Testis (tissue), 3 donors: ENCODE results near the gene SH3GL3. TPM values are rescaled to one million over a fixed set of nuclear protein-coding genes. Genes with fewer than 3 reads are reported as not detected.

ENCODE experiments used
- DNase-seq: peaks from one replicate; pipeline ENCODE4 v3.0.0-alpha.2; 2019
- H3K27ac ChIP-seq, 2 donors: fragments of 200-600 bp; sonication (generic); one replicate each; pipeline ENCODE4 v1.5.1; 2019
- H3K27me3 ChIP-seq: fragments of 200-600 bp; sonication (generic); one replicate; pipeline ENCODE4 v1.5.1; 2019
- H3K36me3 ChIP-seq: fragments of 200-600 bp; sonication (generic); one replicate; pipeline ENCODE4 v1.5.1; 2017; ENCODE audit warnings: low read depth; ENCODE audit errors: missing control alignments
- H3K4me1 ChIP-seq: fragments of 200-600 bp; sonication (generic); one replicate; pipeline ENCODE4 v1.5.1; 2019
- H3K4me3 ChIP-seq, 2 donors: fragments of 200-600 bp; sonication (generic); one replicate each; pipeline ENCODE4 v1.5.1; 2017 to 2019
- H3K9me3 ChIP-seq: fragments of 200-600 bp; sonication (generic); one replicate; pipeline ENCODE4 v1.5.1; 2017
- CTCF ChIP-seq, 3 experiments: fragments of 450-650 bp in 2 of 3; fragments of 200-600 bp in 1 of 3; sonication (generic) in 1 of 3; IDR thresholded peaks; one replicate each; pipeline ENCODE4 v1.5.1; 2016 to 2019; ENCODE audit warnings: antibody characterized with exemption in 3 of 3, mild to moderate bottlenecking in 2 of 3, moderate library complexity in 1 of 3
- POLR2A ChIP-seq: fragments of 450-650 bp; IDR thresholded peaks from one replicate; pipeline ENCODE4 v1.6.1; 2017; ENCODE audit warnings: antibody characterized with exemption, mild to moderate bottlenecking, moderate library complexity
- WGBS, 2 donors: methylation state at CpG; one replicate each; pipeline ENCODE4 v1.1.5; 2018; 5-methylcytosine and 5-hydroxymethylcytosine counted together
- intact Hi-C: fragments of 100-400 bp; cut with DNase I; formaldehyde crosslinking; loops from one replicate; pipeline ENCODE4 v1.15.1; 2023; ENCODE audit warnings: low total_unique reads
- polyA plus RNA-seq: library from polyadenylated mRNA; stranded (reverse); fragments of 350-450 nt; fragmentation: Illumina TruSeq; extraction: RNeasy Lipid Tissue Mini Kit (QIAGEN cat#74804); gene quantifications from one replicate; pipeline ENCODE4 v1.2.3, GENCODE V29; 2014; ENCODE audit warnings: low read depth, low replicate concordance; ENCODE audit not compliant: insufficient read depth
- total RNA-seq, 2 donors: library from RNA; depleted of rRNA; stranded (reverse); fragments of >200 nt; gene quantifications; one replicate each; pipeline ENCODE4 v1.2.3, GENCODE V29; 2016

The SH3GL3 gene
- total and polyA plus RNA-seq, 3 donors from 2014 or later = 36.3 to 135 (median 112) TPM

- intact Hi-C loops = no loop called here
- no peak for DNase-seq
- H3K4me3 ChIP-seq = no peak overlapping the region
Measured at GRCh38 chr15:83549623-83550022, 102.5 kb downstream of the SH3GL3 start.

DNA sequence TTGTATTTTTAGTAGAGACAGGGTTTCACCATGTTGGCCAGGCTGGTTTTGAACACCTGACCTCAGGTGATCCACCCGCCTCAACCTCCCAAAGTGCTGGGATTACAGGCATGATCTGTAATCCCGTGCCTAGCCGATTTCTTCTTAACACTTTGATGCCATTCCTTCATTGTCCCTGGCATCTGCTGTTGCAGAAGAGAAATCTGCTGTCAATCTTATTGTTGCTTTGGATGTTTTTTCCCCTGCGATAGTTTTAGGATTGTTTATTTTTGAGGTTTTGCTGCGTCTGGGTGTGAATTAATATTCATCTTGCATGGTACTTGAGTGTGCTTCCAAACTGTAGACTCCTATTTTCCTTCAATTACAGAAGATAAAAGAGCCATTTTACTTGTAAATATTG lies 107.4 kb downstream of the SH3GL3 start:
- no peak for DNase-seq
- Histone ChIP-seq H3K9me3 (no peaks in the 10 kb centered on the region), H3K27ac (no peak overlapping the region), H3K27me3 (no peaks in the 10 kb centered on the region), H3K4me3 (no peak overlapping the region), H3K4me1 (no peaks in the 10 kb centered on the region), H3K36me3 (no peaks in the 10 kb centered on the region)
- intact Hi-C loops = no loop called here
- TF ChIP-seq POLR2A (no peak), CTCF (IDR thresholded peaks at IDR 0.05) (no peak)
- WGBS, 2 donors = 91 to 98% methylated on average over 5 of the region's 5 CpGs

More at GRCh38 chr15:83549623-83550022, 102.5 kb downstream of the SH3GL3 start:
- Histone ChIP-seq H3K27me3 (no peaks in the 10 kb centered on the region), H3K9me3 (no peaks in the 10 kb centered on the region), H3K4me1 (no peaks in the 10 kb centered on the region), H3K36me3 (no peaks in the 10 kb centered on the region), H3K27ac (no peak overlapping the region)
- TF ChIP-seq CTCF (IDR thresholded peaks at IDR 0.05) (no peak), POLR2A (no peak)
- 72 to 81% methylated on average over 1 of the region's 1 CpG for WGBS, 2 donors

DNA sequence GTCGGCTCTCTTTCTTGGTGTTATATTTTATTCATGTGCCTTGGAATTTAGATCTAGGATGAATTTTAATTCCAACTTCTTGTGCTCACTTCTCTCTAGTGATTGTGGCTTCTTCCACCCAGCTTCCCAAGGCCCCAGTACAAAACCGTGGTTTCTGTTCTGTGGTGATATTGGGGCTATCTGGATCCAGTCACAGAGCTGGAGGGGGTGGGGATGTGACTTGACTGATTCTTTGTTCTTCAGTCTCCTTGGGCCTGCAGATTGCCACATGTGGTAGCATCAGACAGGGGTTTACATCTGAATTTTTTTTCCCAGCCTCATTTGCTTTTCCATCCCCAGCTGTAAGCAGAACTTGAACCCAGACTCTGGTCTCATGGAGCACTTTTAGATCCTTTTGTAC lies 108.2 kb downstream of the SH3GL3 start:
- H3K27me3 ChIP-seq = no peaks in the 10 kb centered on the region
- H3K9me3 ChIP-seq = no peaks in the 10 kb centered on the region
- no peaks in the 10 kb centered on the region for H3K36me3 ChIP-seq
- 88 to 91% methylated on average over 2 of the region's 2 CpGs for WGBS, 2 donors
- no peak overlapping the region for H3K27ac ChIP-seq
- no peak for DNase-seq
- intact Hi-C loops = no loop called here
- no peak overlapping the region for H3K4me3 ChIP-seq
- TF ChIP-seq CTCF (IDR thresholded peaks at IDR 0.05) (no peak), POLR2A (no peak)
- no peaks in the 10 kb centered on the region for H3K4me1 ChIP-seq

GRCh38 chr15:83556068-83556467 lies 108.9 kb downstream of the SH3GL3 start:
- DNase-seq = no peak
- Histone ChIP-seq H3K27me3 (no peaks in the 10 kb centered on the region), H3K27ac (no peak overlapping the region), H3K36me3 (no peaks in the 10 kb centered on the region), H3K4me1 (no peaks in the 10 kb centered on the region), H3K9me3 (no peaks in the 10 kb centered on the region), H3K4me3 (no peak overlapping the region)
- TF ChIP-seq POLR2A (no peak), CTCF (IDR thresholded peaks at IDR 0.05) (no peak)
- intact Hi-C loops = no loop called here
- WGBS, 2 donors = 43 to 48% methylated on average over 3 of the region's 3 CpGs

GRCh38 chr15:83556754-83557153 lies 109.6 kb downstream of the SH3GL3 start:
- H3K27me3 ChIP-seq = no peaks in the 10 kb centered on the region
- no peaks in the 10 kb centered on the region for H3K36me3 ChIP-seq
- no peak overlapping the region for H3K27ac ChIP-seq
- intact Hi-C loops = no loop called here
- no peak overlapping the region for H3K4me3 ChIP-seq
- H3K4me1 ChIP-seq = no peaks in the 10 kb centered on the region
- DNase-seq = no peak
- 87 to 96% methylated on average over 5 to 7 of the region's 7 CpGs for WGBS, 2 donors
- no peaks in the 10 kb centered on the region for H3K9me3 ChIP-seq
- TF ChIP-seq CTCF (IDR thresholded peaks at IDR 0.05) = no peak
- TF ChIP-seq POLR2A = no peak
